ENCODE measurements around the gene DOCK1.

The DOCK1 gene

DNA sequence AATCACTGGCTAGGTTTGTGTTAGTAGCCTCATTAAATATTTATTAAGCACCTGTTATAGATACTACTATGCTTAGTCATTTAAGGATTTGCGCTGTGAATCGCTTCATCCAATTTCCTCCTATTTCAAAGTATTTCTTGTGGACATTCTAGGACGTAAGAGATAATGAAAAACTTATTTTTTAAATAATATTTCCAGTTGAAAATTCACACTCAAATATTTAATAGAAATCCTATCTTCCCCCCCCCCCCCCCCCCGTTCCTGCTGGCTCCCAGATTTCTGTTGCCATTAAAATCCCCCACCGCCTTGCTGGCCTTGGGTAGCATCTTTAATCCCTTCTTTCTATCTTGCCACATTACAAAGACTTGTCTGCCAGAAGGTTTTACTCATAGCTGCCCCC lies 285.2 kb downstream of the DOCK1 start:
- DNase-seq = no peak

GRCh38 chr10:127193125-127193524 lies 287.9 kb downstream of the DOCK1 start:
- DNase-seq = no peak

DNA sequence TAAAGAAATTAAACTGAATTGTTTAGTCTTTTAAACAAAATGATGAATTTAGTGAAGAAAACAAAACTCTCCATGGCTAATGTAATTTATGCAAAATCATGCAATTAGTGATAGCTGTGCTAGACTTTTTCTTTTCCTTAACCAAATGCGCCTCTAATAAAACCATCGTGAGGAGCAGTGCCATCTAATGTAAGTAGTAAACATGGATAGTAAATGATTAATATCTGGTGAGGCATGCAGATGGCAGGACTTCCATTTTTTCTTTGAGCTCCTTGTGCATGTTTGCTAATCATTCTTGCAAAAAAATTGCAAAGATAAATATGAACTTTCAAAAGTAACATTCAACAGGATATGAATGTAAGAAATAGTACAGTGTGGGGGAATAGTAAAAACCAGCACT lies 288.9 kb downstream of the DOCK1 start:
- DNase-seq = no peak

- no peak for DNase-seq
Observed at GRCh38 chr10:127194599-127194998, 289.4 kb downstream of the DOCK1 start.

DNA sequence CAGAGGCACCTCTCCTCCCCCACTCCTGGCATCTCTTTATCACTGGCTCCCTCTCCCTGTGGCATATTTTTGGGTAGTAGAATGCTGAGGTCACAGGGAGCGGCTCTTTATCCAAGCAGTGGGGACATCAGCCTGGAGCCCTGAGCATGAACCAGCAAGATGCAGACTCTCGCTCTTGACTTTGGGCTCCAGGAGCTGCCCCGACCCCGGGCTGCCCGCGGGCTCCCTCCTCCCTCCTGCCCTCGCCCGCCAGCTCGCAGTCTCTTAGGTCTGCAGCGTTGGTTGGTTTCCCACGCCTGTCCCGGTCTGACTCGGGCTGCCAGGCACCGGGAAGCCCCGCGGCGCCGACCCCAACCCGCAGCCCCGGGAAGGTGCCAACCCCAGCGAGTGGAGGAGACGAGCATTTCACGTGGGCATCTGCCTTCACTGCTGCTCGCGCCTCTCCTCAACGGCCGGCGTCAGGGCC lies 289.8 kb downstream of the DOCK1 start:
- DNase-seq = no peak

DNA sequence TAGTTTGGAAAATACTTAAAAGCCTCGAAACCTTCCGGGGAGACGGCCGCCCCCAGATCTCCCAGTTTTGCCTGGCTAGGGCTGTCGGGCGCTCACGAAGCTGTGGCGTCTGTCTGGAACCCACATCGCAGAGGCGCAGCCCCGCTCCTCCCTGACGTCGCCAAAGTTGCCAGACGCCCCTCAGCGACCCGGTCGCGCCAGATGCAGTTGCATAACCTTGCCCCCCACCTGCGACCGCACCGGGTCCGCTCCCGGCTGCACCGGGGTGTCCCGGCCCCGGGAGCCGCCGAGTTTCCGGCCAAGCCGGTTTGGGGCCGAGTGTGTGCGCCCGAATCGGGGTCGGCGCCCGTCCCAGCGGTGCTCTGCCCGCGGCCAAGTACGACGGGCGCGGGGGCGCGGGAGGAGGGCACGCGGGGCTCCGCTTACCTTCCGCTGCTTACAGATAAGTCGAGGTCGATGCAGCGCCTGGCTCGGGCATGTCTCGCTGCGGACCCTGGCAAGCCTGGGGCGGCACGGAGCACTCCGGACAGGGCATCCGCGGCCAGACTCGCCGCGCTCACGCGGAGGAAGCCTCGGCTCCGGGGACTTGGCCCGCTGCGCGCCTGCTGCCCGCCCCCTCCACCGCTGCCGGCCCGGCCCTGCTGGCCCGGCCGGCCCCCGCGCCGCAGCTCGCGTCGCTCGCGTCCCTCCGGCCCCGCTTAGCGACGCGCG lies 290.5 kb downstream of the DOCK1 start:
- no peak for DNase-seq

DNA sequence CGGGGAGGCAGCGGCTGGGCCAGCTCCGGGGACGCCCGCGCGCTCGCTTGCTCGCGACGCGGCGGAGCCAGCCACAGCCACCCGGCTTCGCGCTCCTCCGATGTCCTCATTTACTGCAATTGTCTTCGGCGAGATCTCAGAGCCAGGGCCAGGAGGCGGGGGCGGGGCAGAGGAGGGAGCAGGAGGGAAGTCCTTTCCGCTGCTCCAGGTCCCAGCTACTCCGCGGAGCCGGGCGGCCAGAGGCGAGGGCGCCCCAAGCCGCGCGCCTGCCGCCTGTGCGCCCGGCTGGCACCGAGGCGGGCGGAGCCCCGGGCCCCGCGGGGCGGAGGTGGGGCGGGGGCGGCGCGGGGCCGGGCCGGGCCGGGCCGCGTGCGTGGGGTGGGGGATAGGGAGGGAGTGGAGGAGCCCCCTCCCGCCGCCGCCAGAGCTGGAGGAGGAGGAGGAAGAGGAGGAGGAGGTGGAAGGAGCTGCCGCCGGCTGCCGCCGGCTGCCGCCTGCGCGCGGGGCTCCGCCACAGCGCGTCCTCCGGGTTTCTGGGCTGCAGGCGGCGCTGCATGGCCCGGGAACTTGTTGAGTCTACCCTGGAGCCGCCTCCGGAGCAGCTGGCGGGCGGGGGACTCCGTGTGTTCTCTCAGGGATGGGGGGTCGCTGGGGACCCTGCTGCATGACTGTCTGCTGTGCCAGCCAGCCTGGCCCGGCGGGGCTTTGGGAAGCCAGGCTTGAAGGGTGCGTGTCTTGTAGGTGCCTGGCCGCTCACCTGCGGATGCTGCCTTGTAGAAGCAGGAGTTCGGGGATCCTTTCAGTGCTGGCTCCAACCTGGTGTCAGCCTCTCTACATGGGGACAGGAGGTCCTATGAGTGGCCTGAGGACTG lies 291.3 kb downstream of the DOCK1 start, which contains the start of gene INSYN2A:
Gene INSYN2A, minus strand, starts transcription at position 310 of the 872 bp plus-strand sequence. CDS start 20,196 bp downstream, outside the sequence.
- DNase-seq = no peak

- DNase-seq = no peak
Observed at GRCh38 chr10:127197154-127197432, 291.9 kb downstream of the DOCK1 start.

DNA sequence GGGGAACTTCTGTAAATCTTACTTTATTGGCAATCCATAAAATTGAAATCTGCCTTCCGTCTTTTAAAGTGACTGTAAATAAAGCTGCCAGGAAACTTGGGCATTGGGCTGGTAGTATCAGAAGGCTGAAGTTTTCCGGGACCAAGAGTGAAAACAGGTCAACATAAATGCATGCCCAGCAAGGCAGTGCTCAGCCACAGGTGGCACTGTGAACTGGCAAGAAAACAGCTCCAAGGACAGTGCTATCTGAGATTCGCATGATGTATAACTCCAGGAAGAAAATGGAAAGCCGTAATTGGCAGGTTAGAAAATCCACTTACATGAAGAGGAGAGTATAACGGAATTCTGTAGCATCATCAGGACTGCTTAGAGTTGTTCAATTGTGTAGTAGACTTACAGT lies 293.1 kb downstream of the DOCK1 start:
- no peak for DNase-seq

DNA sequence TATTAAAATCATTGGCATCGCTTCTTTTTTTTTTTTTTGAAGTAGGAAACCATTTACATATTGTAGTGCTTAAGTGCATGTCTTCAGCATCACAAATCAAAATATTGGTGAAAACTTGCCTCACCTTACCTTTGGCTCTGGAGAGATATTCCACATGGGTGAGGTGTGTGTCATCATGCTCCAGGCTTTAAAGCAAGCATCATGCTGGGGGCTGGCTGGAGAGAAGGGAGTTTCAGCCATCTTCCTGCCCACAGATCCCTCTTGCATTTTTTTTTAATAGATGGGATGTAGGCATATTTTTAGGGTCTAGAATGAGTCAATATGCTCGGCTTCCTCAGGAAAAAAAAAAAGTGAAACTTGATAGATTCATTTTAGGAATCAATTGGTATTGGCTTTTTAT lies 293.5 kb downstream of the DOCK1 start:
- no peak for DNase-seq

DNA sequence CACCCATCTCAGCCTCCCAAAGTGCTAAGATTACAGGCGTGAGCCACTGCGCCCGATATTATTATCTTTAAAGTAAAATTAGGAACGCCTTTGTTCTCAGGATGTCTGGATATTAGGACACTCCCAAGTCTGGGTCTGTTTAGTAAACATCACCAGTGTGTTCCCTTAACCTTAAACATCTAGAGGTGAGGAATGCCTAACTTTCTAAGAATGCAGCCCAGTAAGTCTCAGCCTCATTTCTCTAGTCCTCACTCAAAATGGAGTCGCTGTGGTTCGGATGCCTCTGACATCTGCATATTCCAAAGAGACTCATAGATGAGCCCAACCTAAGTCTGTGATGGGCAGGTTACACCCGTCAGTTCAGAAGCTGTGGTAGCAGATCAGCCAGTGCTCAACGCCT lies 295.4 kb downstream of the DOCK1 start:
- DNase-seq = no peak

DNA sequence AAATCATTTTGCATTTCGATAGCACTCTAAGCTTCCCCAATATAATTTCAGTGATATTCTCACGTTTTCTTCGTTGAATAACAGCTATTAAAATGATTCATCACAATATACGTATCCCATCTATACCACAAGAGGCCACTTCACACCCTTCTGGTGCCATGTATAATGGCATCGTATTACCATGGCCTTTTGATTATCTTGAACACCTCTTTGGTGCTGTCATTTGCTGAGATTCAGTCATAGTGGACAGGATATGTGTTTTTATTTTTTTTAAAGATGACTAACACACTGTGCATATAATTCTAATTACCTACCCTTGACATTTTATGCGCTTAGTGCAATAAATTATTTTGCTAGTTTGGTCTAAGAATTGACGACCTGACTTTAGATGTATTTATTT lies 297.8 kb downstream of the DOCK1 start:
- DNase-seq = no peak

GRCh38 chr10:127207081-127207480 lies 301.9 kb downstream of the DOCK1 start:
- no peak for DNase-seq

GRCh38 chr10:127210936-127211466 lies 305.8 kb downstream of the DOCK1 start:
- DNase-seq = peak; percentile 93

- no peak for DNase-seq
Observed at GRCh38 chr10:127215866-127216265, 310.6 kb downstream of the DOCK1 start.

GRCh38 chr10:127216274-127216673 lies 311.0 kb downstream of the DOCK1 start:
- DNase-seq = no peak

GRCh38 chr10:127216786-127217185 lies 311.6 kb downstream of the DOCK1 start:
- DNase-seq = peak; percentile 39

DNA sequence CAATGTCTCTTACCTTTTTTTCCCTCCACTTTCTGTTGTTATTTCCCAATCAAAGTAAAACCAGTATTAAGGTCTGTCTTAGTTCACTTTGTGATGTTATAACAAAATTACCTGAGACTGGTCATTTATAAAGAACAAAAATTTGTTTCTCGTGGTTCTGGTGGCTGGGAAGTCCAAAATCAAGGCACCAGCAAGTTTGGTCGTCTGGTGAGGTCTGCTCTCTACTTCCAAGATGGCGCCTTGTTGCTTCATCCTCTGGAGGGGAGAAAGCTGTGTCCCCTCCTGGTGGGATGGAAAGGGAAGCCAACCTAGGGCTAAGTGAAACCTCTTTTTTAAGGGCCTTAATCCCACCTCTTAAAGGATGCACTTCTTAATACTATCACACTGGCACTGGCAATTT lies 313.4 kb downstream of the DOCK1 start:
- DNase-seq = no peak

GRCh38 chr10:127221281-127221680 lies 316.1 kb downstream of the DOCK1 start:
- peak; percentile 72 for DNase-seq

GRCh38 chr10:127227027-127227426 lies 321.8 kb downstream of the DOCK1 start:
- DNase-seq = no peak

- DNase-seq = no peak
Observed at GRCh38 chr10:127227663-127228062, 322.4 kb downstream of the DOCK1 start.

DNA sequence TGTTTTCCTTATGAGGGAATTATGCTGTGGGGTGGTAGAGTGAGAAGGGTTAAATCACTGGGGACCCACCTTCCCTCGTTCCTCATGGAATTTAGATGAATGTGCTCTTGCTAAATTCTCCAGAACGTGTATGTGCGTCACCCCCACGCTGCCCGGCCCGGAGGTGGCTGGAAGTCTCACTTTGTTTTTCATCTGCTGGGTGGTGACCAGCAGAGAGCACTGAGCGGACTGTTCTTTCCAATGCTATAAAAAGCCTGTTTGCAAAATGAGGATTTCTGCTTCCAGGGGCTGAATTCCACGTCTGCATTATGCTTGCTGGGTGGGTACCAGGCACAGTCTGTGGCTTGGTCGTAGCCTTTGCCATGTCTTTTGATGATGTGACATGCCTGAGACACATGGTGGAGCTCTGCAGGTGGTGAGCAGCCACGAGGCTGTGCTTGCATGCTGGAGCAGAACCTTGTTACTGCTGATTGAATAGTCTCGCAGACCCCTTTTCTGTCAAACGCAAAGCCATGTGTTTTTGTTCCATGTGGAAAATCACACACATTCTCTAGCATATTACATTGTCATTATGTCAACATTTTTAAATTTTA lies 323.1 kb downstream of the DOCK1 start:
- no peak for DNase-seq

DNA sequence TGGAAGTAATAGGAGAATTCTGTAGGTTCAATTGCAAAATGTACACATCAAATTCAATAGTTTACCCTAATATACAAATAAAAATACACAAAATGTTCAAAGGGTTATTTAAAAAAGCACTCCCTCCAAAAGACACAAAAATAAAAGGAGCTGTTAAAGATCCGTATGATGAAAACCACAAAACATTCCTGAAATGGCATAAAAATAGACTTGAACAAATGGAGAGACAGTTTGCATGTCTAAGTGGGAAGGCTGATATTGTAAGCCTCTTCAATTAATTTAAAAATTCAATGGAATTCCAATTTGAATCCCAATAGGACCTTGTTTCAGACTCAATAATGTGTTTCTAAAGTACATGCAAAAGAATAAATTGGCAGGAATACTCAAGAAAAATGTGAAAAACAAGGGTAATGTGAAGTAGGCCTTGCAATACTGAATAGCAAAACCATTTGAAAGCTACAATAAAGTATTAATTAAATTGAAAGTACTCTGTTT lies 329.1 kb downstream of the DOCK1 start:
- DNase-seq = no peak
